Measurements from ENCODE around the gene RCAN1.

The RCAN1 gene

GRCh38 chr21:34536311-34536710, 78.6 kb downstream of the RCAN1 start:
- DNase-seq = no peak

GRCh38 chr21:34535886-34536285, 79.0 kb downstream of the RCAN1 start:
- DNase-seq = no peak

- DNase-seq = no peak
Measured at GRCh38 chr21:34534522-34534921, 80.4 kb downstream of the RCAN1 start.

- DNase-seq = no peak
Measured at GRCh38 chr21:34533938-34534337, 81.0 kb downstream of the RCAN1 start.

- no peak for DNase-seq
Measured at GRCh38 chr21:34531399-34531798, 83.5 kb downstream of the RCAN1 start.

GRCh38 chr21:34530261-34530660, 84.7 kb downstream of the RCAN1 start:
- no peak for DNase-seq

- no peak for DNase-seq
Measured at GRCh38 chr21:34528131-34528561, 86.8 kb downstream of the RCAN1 start.

GRCh38 chr21:34526618-34527290, 88.2 kb downstream of the RCAN1 start:
- no peak for DNase-seq

GRCh38 chr21:34526241-34526617, 88.7 kb downstream of the RCAN1 start:
- no peak for DNase-seq

GRCh38 chr21:34524646-34525601, 90.0 kb downstream of the RCAN1 start:
- DNase-seq = no peak

- DNase-seq = no peak
Measured at GRCh38 chr21:34523019-34523555, 91.8 kb downstream of the RCAN1 start.

- DNase-seq = no peak
Measured at GRCh38 chr21:34522284-34522683, 92.6 kb downstream of the RCAN1 start.

GRCh38 chr21:34521561-34521960, 93.4 kb downstream of the RCAN1 start:
- no peak for DNase-seq

GRCh38 chr21:34520764-34521508, 94.0 kb downstream of the RCAN1 start:
- no peak for DNase-seq

GRCh38 chr21:34520281-34520680, 94.6 kb downstream of the RCAN1 start:
- DNase-seq = no peak

- no peak for DNase-seq
Measured at GRCh38 chr21:34519694-34520093, 95.2 kb downstream of the RCAN1 start.

GRCh38 chr21:34519016-34519415, 95.9 kb downstream of the RCAN1 start:
- DNase-seq = no peak

- no peak for DNase-seq
Measured at GRCh38 chr21:34518301-34518700, 96.6 kb downstream of the RCAN1 start.

- no peak for DNase-seq
Measured at GRCh38 chr21:34517491-34518245, 97.2 kb downstream of the RCAN1 start.

- no peak for DNase-seq
Measured at GRCh38 chr21:34517039-34517438, 97.9 kb downstream of the RCAN1 start.

- DNase-seq = no peak
Measured at GRCh38 chr21:34514576-34515115, 100.3 kb downstream of the RCAN1 start.

- DNase-seq = no peak
Measured at GRCh38 chr21:34513129-34513675, 101.7 kb downstream of the RCAN1 start.

Data from cortex of kidney (tissue), 1 donor.